ENCODE measurements around the gene GRIN2B.

DNA sequence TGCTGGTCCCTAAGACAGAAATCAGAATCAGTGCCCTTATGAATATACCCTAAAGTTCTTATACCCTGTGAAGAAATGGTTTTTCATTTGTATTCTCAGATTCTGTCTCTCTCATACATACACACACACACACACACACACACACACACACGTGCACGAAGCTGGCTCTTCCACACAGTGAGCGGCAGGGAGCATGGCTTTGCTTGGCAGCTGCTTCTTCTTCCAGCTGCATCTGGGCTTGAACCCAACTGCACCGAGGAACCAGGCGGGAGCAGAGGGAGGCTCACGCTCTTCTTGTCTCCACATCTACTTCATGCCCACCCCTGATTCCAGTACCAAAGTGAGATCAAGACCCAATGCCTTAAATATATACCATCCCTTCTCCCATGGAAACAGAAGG, 19.4 kb downstream of the GRIN2B start:
- no peak for TF ChIP-seq YY1 (IDR thresholded peaks at IDR 0.05; ENCODE audit: insufficient read depth, insufficient read length)
- TF ChIP-seq ZNF274 (IDR thresholded peaks at IDR 0.05; ENCODE audit: low read depth, low read length), result no peak
- no peak for TF ChIP-seq SUZ12 (IDR thresholded peaks at IDR 0.05; ENCODE audit: extremely low read depth, insufficient read depth, insufficient read length)
